ENCODE results near the gene GPC6.

Gene GPC6

DNA sequence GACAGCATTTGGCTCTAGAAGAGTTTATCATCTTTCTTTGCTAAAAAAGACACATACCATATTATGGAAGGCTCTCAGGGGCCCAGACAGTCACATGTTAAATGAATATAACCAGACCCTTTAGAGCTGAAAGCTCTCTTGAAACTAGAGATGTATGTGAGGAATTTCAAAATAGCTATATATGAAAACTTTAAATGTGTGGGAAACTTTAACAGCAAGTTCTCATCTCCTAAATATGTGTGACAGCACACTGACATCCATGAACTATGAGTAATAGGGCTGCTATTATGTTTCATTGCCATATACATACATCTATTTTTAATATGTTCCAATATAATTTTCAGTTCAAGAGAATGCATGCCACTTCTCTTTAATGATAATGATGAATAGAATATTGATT, 509.5 kb downstream of the GPC6 start:
- Mint-ChIP-seq H3K4me1 (peaks cover 5% of the 10 kb centered on the region), H3K36me3 (ENCODE audit: low read depth) (no peaks in the 10 kb centered on the region), H3K27ac (no peak overlapping the region)

DNA sequence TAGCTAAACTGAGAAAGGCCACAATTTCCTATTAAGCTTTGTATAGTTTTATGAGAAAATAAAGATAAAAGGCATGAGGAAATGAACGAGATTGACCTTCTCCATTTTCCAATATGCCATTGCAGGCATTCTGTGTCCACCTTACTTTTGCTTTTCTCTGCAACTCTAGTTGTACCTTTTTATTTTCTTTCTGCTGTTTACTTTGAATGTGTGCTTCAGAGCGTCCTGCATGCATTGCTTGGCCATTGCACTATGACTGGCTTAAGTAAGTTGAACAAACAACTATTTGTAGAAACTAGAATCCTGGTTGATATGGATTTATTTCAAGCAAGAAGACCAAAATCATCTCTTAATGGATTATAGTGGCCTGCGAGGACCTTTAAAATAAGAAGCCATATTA, 510.3 kb downstream of the GPC6 start:
- Mint-ChIP-seq H3K27ac (no peak overlapping the region), H3K27me3 (ENCODE audit: low read depth, poor library complexity) (no peaks in the 10 kb centered on the region), H3K36me3 (ENCODE audit: low read depth) (peaks cover 6% of the 10 kb centered on the region), H3K9me3 (peaks cover 5% of the 10 kb centered on the region), H3K4me1 (peaks cover 5% of the 10 kb centered on the region), H3K4me3 (no peak overlapping the region)
- DNase-seq: no peak
- TF ChIP-seq, protein P1, sequence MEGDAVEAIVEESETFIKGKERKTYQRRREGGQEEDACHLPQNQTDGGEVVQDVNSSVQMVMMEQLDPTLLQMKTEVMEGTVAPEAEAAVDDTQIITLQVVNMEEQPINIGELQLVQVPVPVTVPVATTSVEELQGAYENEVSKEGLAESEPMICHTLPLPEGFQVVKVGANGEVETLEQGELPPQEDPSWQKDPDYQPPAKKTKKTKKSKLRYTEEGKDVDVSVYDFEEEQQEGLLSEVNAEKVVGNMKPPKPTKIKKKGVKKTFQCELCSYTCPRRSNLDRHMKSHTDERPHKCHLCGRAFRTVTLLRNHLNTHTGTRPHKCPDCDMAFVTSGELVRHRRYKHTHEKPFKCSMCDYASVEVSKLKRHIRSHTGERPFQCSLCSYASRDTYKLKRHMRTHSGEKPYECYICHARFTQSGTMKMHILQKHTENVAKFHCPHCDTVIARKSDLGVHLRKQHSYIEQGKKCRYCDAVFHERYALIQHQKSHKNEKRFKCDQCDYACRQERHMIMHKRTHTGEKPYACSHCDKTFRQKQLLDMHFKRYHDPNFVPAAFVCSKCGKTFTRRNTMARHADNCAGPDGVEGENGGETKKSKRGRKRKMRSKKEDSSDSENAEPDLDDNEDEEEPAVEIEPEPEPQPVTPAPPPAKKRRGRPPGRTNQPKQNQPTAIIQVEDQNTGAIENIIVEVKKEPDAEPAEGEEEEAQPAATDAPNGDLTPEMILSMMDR (IDR thresholded peaks at IDR 0.05): no peak

More for the DNA sequence above, 509.5 kb downstream of the GPC6 start:
- Mint-ChIP-seq H3K4me3 (no peak overlapping the region), H3K27me3 (ENCODE audit: low read depth, poor library complexity) (no peaks in the 10 kb centered on the region), H3K9me3 (no peaks in the 10 kb centered on the region)
- TF ChIP-seq, protein P1 (IDR thresholded peaks at IDR 0.05): no peak
- DNase-seq: no peak

DNA sequence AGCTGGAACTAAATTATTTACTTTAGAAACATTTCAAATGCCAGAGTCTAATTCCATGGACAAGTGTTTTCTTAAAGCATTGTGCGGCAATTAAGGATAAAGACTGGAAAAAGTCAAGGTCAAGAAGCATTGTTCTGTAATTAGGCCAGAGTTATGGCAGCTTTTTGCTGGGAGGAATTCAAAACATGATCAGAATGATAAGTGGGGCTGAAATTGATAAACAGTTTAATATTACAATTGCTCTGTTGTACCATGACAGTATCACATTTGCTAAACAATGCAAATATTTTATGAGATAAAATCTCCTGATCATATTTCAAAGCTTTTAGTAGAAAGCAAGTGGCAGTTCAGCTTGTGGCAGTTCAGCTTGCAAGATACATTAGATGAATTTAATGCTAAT, 513.7 kb downstream of the GPC6 start:
- Mint-ChIP-seq H3K36me3 (ENCODE audit: low read depth) (peaks cover 24% of the 10 kb centered on the region), H3K9me3 (peaks cover 15% of the 10 kb centered on the region), H3K27ac (no peak overlapping the region), H3K27me3 (ENCODE audit: low read depth, poor library complexity) (no peaks in the 10 kb centered on the region), H3K4me3 (no peak overlapping the region), H3K4me1 (peaks cover 17% of the 10 kb centered on the region)
- TF ChIP-seq, protein P1 (IDR thresholded peaks at IDR 0.05): no peak
- no peak for DNase-seq

DNA sequence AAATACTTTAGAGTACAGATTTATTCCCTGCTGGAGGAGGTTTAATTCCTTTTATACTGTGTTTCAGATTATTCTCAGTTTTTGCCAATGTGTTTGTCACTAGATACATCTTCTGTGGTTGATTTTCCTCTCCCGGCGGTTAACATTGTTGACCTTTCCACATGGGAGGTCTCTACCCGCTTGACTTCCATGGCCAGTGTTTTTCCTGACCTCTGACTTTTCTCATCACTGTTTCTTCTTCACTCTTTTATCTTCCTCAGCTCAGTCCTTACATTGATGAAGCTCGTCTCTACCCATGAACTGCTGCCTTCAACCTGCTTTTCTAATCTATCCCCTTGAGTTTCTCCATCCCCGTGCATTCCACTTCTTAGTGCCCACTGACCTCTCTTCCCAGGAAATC, 517.4 kb downstream of the GPC6 start:
- H3K4me3 Mint-ChIP-seq: no peak overlapping the region
- peaks cover 26% of the 10 kb centered on the region for H3K36me3 Mint-ChIP-seq (ENCODE audit: low read depth)
- peak overlapping the region; percentile 63 for H3K27ac Mint-ChIP-seq
- peaks cover 16% of the 10 kb centered on the region for H3K9me3 Mint-ChIP-seq
- H3K4me1 Mint-ChIP-seq: peaks cover 18% of the 10 kb centered on the region
- TF ChIP-seq, protein P1 (IDR thresholded peaks at IDR 0.05): no peak
- no peaks in the 10 kb centered on the region for H3K27me3 Mint-ChIP-seq (ENCODE audit: low read depth, poor library complexity)
- no peak for DNase-seq

DNA sequence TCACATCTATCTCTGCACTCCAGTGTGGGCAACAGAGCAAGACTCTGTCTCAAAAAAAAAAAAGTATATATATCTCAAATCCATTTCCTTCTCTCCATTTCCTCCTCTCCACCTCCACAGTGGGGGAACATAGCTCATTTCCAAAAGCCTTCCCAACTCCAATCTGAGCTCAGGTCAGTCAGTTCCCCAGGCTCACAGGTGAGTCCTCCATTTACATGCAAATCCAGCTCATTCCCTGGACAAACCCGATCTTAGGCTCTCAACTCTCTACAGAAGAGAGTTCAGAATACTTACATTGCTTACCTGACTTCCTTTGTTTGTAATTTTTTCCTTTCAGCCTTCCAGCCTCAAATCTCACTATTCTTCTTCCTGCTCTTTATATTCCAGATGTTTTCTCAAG, 518.3 kb downstream of the GPC6 start:
- no peak overlapping the region for H3K4me3 Mint-ChIP-seq
- no peak overlapping the region for H3K27ac Mint-ChIP-seq
- peaks cover 14% of the 10 kb centered on the region for H3K4me1 Mint-ChIP-seq
- no peak for DNase-seq
- H3K27me3 Mint-ChIP-seq (ENCODE audit: low read depth, poor library complexity): peaks cover 2% of the 10 kb centered on the region
- H3K36me3 Mint-ChIP-seq (ENCODE audit: low read depth): peaks cover 26% of the 10 kb centered on the region
- TF ChIP-seq, protein P1 (IDR thresholded peaks at IDR 0.05): no peak
- H3K9me3 Mint-ChIP-seq: peaks cover 16% of the 10 kb centered on the region

DNA sequence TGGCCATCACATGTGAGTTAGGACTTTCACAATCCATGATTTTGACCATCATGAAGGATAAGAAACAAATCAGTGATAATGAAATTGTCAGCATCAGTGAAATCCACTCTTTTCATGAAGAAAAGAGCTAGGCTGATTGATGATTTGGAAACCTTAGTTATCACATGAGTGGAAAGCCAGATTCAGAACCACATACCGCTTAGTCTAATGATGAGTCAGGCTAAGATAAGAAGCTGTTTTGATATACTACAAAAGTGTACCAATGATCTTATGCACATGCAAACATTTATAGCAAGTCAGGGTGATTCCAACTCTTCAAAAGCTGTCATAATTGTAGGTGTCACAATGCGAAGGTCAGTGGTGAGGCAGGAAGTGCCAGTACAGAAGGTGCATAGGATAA, 519.3 kb downstream of the GPC6 start:
- peaks cover 16% of the 10 kb centered on the region for H3K9me3 Mint-ChIP-seq
- peaks cover 4% of the 10 kb centered on the region for H3K27me3 Mint-ChIP-seq (ENCODE audit: low read depth, poor library complexity)
- peaks cover 19% of the 10 kb centered on the region for H3K4me1 Mint-ChIP-seq
- H3K4me3 Mint-ChIP-seq: no peak overlapping the region
- no peak overlapping the region for H3K27ac Mint-ChIP-seq
- DNase-seq: no peak
- peaks cover 26% of the 10 kb centered on the region for H3K36me3 Mint-ChIP-seq (ENCODE audit: low read depth)
- TF ChIP-seq, protein P1 (IDR thresholded peaks at IDR 0.05): no peak

All from nephron progenitor cell (in vitro differentiated cells).